ENCODE measurements around the gene KSR2.

GRCh38 chr12:117805865-117806264 lies 162.9 kb downstream of the KSR2 start:
- TF ChIP-seq CTCF (IDR thresholded peaks at IDR 0.05; ENCODE audit: low read length) = no peak
- no peak for TF ChIP-seq EZH2 (IDR thresholded peaks at IDR 0.05; ENCODE audit: borderline replicate concordance, low read length)
